GM12873 (cell line): ENCODE data around the gene GPR55.

Source experiments
- CTCF ChIP-seq: IDR thresholded peaks from 2 replicates; pipeline ENCODE4 v1.5.1; 2012; ENCODE audit warnings: low read depth, mild to moderate bottlenecking, moderate library complexity, low read length, control low read depth; ENCODE audit not compliant: insufficient read depth; ENCODE audit errors: missing control alignments

The GPR55 gene

DNA sequence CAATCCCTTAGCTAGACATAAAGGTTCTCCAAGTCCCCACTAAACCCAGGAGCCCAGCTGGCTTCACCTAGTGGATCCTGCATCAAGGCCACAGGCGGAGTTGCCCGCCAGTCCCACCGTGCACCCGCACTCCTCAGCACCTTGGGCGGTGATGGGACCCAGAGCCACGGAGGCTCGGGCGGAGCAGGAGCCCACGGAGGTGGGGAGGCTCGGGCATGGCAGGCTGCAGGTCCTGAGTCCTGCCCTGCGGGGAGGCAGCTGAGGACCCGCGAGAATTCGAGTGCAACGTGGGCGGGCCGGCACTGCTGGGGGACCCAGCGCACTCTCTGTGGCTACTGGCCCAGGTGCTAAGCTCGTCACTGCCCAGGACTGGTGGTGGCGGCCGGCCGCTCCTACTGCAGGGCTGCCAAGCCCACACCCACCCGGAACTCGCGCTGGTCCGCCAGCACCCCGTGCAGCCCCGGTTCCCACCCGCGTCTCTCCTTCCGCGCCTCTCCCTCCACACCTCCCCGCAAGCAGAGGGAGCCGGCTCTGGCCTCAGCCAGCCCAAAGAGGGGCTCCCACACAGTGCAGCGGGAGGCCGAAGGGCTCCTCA lies 39.2 kb upstream of the GPR55 start:
- no peak for TF ChIP-seq CTCF

GRCh38 chr2:230961091-230961491 lies 36.0 kb upstream of the GPR55 start:
- no peak for TF ChIP-seq CTCF

- TF ChIP-seq CTCF: no peak
These were observed 35.0 kb upstream of the GPR55 start for GRCh38 chr2:230960026-230960425.

DNA sequence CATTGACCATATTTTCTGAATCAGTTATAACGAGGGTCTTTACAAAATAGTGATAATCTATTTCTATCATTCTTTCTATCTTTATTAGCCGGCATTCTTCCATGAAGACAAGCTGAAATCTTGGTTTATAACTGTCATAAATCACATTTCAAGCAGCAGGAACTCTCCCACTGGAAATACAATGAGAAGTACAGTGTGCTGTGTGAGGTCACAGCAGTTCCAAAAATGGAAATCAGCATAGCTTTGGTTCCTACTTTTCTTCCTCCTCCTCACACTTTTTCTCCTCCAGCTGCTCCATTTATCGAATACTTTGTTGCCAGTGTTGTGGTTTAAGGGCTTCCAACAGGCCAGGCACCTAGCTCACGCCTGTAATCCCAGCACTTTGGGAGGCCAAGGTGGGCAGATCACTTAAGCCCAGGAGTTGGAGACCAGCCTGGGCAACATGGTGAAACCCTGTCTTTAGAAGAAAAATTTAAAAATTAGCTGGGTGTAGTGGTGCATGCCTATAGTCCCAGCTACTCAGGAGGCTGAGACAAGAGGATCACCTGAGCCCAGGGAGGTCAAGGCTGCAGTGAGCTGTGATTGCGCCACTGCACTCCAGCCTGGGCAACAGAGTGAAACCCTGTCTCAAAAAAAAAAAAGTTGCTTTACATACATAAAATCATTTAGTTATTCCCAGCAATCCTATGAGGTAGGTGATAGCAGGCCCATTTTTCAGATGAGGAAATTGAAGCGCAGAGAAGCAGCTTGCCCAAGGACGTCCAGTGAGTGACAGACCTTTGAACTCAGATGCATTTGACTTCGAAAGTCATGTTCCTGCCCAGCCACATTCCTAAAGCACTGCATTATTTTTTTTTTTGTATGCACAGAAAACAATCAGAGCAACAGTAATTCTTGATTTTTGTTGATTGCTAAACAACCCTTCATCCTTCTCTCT lies 34.0 kb upstream of the GPR55 start:
- no peak for TF ChIP-seq CTCF

DNA sequence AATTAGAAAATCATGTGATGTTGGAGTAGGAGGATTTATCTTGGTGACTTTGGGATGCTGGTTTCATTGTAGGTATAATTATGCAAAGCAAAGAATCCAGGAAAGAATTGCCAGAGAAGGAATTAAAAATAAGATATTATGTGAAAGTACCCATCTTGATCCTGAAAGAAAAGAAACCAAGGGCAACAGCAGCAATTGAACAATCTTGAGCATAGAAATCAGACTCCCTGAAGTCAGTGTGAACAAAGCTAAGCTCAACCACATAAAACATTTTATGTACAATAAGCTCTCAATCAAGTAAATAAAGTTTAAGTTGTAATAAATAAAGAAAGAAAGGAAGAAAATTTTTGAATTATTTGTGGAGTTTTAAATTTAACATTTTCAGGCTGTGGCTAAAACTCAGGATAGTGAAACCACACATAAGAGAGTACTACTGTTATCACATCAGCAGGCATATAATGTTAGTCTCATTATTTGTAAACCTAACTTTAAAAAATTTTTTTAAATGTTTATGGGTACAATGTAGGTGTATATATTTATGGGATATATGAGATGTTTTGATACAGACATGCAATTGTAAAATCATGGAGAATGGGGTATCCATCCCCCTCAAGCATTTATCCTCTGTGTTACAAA lies 32.8 kb upstream of the GPR55 start:
- no peak for TF ChIP-seq CTCF

GRCh38 chr2:230956827-230957755 lies 32.0 kb upstream of the GPR55 start:
- TF ChIP-seq CTCF: no peak
